K562 (cell line): ENCODE data around the gene GET3. TPM values are rescaled to one million over a fixed set of nuclear protein-coding genes. Genes with fewer than 3 reads are reported as not detected.

Experiments used
- ATAC-seq: fragments of 200-7000 bp; cut with Tn5 transposase; 3 replicates; pipeline ENCODE4 v1.9.1; 2020; ENCODE audit warnings: moderate library complexity
- BruUV-seq: library from RNA; stranded (reverse); fragments of 400-500 nt; replicated peaks from 2 replicates; lab custom pipeline; 2021; lab: Mats Ljungman, UMichigan
- CTCF ChIA-PET: fragments of 300-600 bp; formaldehyde crosslinking; extraction: SDS; loops from one replicate; lab custom pipeline; 2021; ENCODE audit warnings: low intra/inter-chr PET ratio; lab: Yijun Ruan, JAX
- POLR2A ChIA-PET: fragments of 300-600, 350-650 bp; sonication (Branson Sonifier 250); formaldehyde crosslinking; extraction: SDS; loops from one replicate; lab custom pipeline; 2021; ENCODE audit warnings: antibody characterized with exemption, inconsistent platforms; lab: Yijun Ruan, JAX
- DNase-seq, 4 experiments: peaks; one replicate each; pipeline versions ENCODE4 v3.0.0 to v3.0.0-alpha.2; 2011 to 2018; ENCODE audit warnings: low spot score in 3 of 4, mixed read lengths in 3 of 4; ENCODE audit errors: extremely low read depth in 1 of 4
- FAIRE-seq: peaks from 2 replicates; lab custom pipeline; 2011; peaks lifted over from hg19 to GRCh38; lab: Jason Lieb, UNC
- H2AFZ ChIP-seq: 2 replicates; pipeline ENCODE4 v1.6.0; 2011; ENCODE audit warnings: low read depth, low read length, control low read depth, inconsistent platforms
- H3K27ac ChIP-seq: fragments of 200-600 bp; 3 replicates; pipeline ENCODE4 v1.8.0; 2011; ENCODE audit warnings: low read depth, mild to moderate bottlenecking, control low read depth, inconsistent platforms, low read length, moderate library complexity, mixed read lengths; ENCODE audit errors: extremely low read depth
- H3K27me3 ChIP-seq, 2 experiments: fragments of 300-600 bp in 1 of 2; 2 replicates in 1 of 2; 3 replicates in 1 of 2; pipeline versions ENCODE4 v1.6.0 to v1.8.0; 2011; ENCODE audit warnings: inconsistent platforms in 2 of 2, low read length in 2 of 2, mild to moderate bottlenecking in 1 of 2, mixed read lengths in 1 of 2, moderate library complexity in 1 of 2; ENCODE audit not compliant: control insufficient read depth in 2 of 2, insufficient read depth in 2 of 2
- H3K36me3 ChIP-seq: fragments of 300-600 bp; 3 replicates; pipeline ENCODE4 v1.8.0; 2011; ENCODE audit warnings: mild to moderate bottlenecking, low read length, inconsistent platforms; ENCODE audit not compliant: control insufficient read depth, insufficient read depth
- H3K4me1 ChIP-seq, 2 experiments: fragments of 200-600 bp in 1 of 2; replicated peaks in 1 of 2; 2 replicates in 1 of 2; 3 replicates in 1 of 2; pipeline versions ENCODE4 v1.5.1 to v1.8.0; 2011; ENCODE audit warnings: inconsistent platforms in 2 of 2, low read length in 2 of 2, mild to moderate bottlenecking in 1 of 2, mixed read lengths in 1 of 2, moderate library complexity in 1 of 2; ENCODE audit not compliant: control insufficient read depth in 2 of 2, insufficient read depth in 2 of 2
- H3K4me2 ChIP-seq: 2 replicates; pipeline ENCODE4 v1.6.1; 2011; ENCODE audit warnings: low read length, control low read depth, inconsistent platforms, mixed read lengths; ENCODE audit not compliant: insufficient read depth
- H3K4me3 ChIP-seq: fragments of 200-600 bp; sonication (generic), shearing (Covaris generic); 2 replicates; pipeline ENCODE4 v1.5.1; 2016; ENCODE audit warnings: control low read depth, inconsistent platforms
- H3K79me2 ChIP-seq: fragments of 200-600 bp; 3 replicates; pipeline ENCODE4 v1.8.0; 2011; ENCODE audit warnings: low read length, inconsistent platforms; ENCODE audit not compliant: control insufficient read depth, insufficient read depth
- H3K9ac ChIP-seq, 2 experiments: 2 replicates each; pipeline versions ENCODE4 v1.6.0 to v1.6.1; 2011; ENCODE audit warnings: low read depth in 2 of 2, low read length in 2 of 2, control low read depth in 1 of 2, inconsistent platforms in 1 of 2, mild to moderate bottlenecking in 1 of 2, mixed read lengths in 1 of 2; ENCODE audit not compliant: insufficient read depth in 1 of 2
- H3K9me1 ChIP-seq: one replicate; pipeline ENCODE4 v1.6.0; 2011; ENCODE audit warnings: inconsistent platforms, mild to moderate bottlenecking, low read length, moderate library complexity; ENCODE audit not compliant: control insufficient read depth, insufficient read depth
- H3K9me3 ChIP-seq: replicated peaks from 2 replicates; pipeline ENCODE4 v1.5.1; 2011; ENCODE audit warnings: low read depth, low read length, inconsistent platforms; ENCODE audit not compliant: control insufficient read depth, insufficient read depth
- H4K20me1 ChIP-seq: replicated peaks from 2 replicates; pipeline ENCODE4 v1.6.1; 2011; ENCODE audit warnings: low read length, inconsistent platforms, mixed read lengths; ENCODE audit not compliant: control insufficient read depth, insufficient read depth
- NR3C1 ChIP-seq: sonication (generic); formaldehyde crosslinking; IDR thresholded peaks from 2 replicates; pipeline ENCODE4 v1.8.1; 2022; ENCODE audit warnings: missing genetic modification reagents
- TFAM ChIP-seq: fragments of 250-450 bp; sonication (Bioruptor Pico); conservative IDR thresholded peaks from 2 replicates; pipeline ENCODE4 v1.5.0; 2021; ENCODE audit warnings: mild to moderate bottlenecking, moderate library complexity
- ZNF175 ChIP-seq: fragments of 200-800 bp; sonication (Bioruptor generic); IDR thresholded peaks from 2 replicates; pipeline ENCODE4 v1.6.1; 2016; ENCODE audit warnings: low read depth, mild to moderate bottlenecking, missing genetic modification characterization, missing compliant biosample characterization
- WGBS: fragments of 100-300 bp; shearing (Covaris generic); methylation state at CpG from one replicate; pipeline ENCODE4 v1.1.6; 2016; ENCODE audit warnings: low coverage, mixed read lengths; ENCODE audit not compliant: insufficient coverage; ENCODE audit errors: missing lambda C conversion rate; 5-methylcytosine and 5-hydroxymethylcytosine counted together
- in situ Hi-C: fragments of 300-500 bp; cut with MboI; formaldehyde crosslinking; loops from 4 replicates; pipeline ENCODE4 v1.15.0; 2018; ENCODE audit warnings: inconsistent platforms, mixed read lengths
- intact Hi-C: fragments of 100-400 bp; cut with micrococcal nuclease; formaldehyde crosslinking; loops from 2 replicates; pipeline ENCODE4 v1.14.2; 2022
- polyA plus RNA-seq, 8 experiments: library from polyadenylated mRNA; depleted of rRNA in 4 of 8; stranded (reverse) in 5 of 8; unstranded in 3 of 8; fragments of >200 nt; fragmentation: Nextera tagmentation in 2 of 8; fragmentation: Illumina TruSeq in 1 of 8; extraction: Ambion mirVana in 2 of 8; extraction: Trizol in 1 of 8; gene quantifications; 2 replicates each; pipeline versions ENCODE4 v1.2.1 to v1.2.3, GENCODE V29; 2011 to 2014; ENCODE audit warnings: inconsistent platforms in 1 of 8, missing spikeins in 1 of 8
- total RNA-seq, 7 experiments: library from RNA; depleted of rRNA in 6 of 7; stranded (reverse); fragments of >200 nt in 6 of 7; fragmentation: Illumina TruSeq in 2 of 7; extraction: Trizol in 2 of 7; gene quantifications; 2 replicates each; pipeline versions ENCODE4 v1.2.1 to v1.2.3, GENCODE V29; 2011 to 2021; ENCODE audit warnings: low replicate concordance in 1 of 7
- TF ChIP-seq, protein P1 (sequence below): fragments of 450-650 bp; IDR thresholded peaks from 2 replicates; pipeline ENCODE4 v1.6.1; 2018; ENCODE audit not compliant: partially characterized antibody
- TF ChIP-seq, protein P2 (sequence below), 2 experiments: fragments of 450-650 bp; IDR thresholded peaks; 2 replicates each; pipeline ENCODE4 v1.6.1; 2016
- TF ChIP-seq, protein P3 (sequence below), 3 experiments: fragments of 200-800 bp in 1 of 3; fragments of 250-450 bp in 1 of 3; fragments of 450-650 bp in 1 of 3; sonication (Bioruptor Pico) in 1 of 3; sonication (Bioruptor generic) in 1 of 3; formaldehyde crosslinking in 1 of 3; IDR thresholded peaks; 2 replicates each; pipeline versions ENCODE4 v1.6.1 to v1.8.0; 2016 to 2022; ENCODE audit warnings: mild to moderate bottlenecking in 2 of 3, missing genetic modification characterization in 2 of 3, missing compliant biosample characterization in 1 of 3, moderate library complexity in 1 of 3

The GET3 gene
- total and polyA plus RNA-seq, 9 of the 15 experiments (the other 6 are each of a cell fraction or from before 2014, with no cell fraction given) = 8.3 to 83.5 (median 51.8) TPM

DNA sequence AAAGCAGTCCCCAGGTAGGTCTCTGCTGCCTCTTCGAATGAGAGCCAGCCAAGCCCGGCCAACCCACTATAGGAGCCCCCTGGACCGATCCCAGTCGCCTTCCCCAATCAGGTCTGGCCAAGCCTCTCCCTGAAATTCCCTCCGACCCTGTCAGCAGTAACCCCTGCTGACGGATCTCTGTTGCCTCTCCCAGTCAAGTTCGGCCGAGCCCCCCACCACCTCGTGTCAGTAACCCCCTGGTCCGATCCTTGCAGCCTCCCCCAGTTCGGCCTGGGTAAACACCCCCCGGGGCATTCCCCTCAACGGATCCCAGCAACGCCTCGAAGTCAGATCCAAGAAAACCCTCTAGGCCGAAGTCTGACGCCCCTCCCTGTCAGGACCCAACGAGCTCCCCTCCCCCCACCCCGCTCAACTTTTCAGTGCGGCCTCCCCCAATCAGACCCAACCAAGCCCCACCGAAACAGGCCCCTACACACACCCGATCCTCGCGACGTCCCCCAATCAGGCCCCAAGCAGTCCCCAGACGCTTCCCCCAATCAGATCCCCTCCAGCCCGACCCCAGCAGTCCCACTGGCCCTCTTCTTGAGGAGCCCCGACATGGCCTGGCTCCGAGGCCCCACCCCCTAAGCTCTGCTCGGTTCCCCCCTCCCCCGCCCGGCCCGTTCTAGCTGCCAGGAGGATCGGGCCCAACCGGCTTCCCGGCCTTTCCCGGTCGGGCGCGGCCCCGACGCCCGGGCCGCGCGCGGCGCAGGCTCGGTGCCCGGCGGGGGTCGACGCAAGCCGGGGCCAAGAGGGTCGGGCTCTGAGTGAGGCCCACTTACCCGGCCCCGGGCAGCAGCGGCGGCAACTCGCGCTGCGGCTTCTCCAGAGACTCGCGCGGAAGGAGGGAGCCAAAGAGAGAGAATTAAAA is 15.4 kb upstream of the GET3 start:
- intact Hi-C loops = no loop called here
- CTCF ChIA-PET = no interaction called here
- no TSS peak for BruUV-seq
- TF ChIP-seq ZNF175 (CRISPR knock-in tag) (peak; percentile 79), TFAM (no peak), NR3C1 (CRISPR knock-in tag) (no peak)
- TF ChIP-seq, protein P1, sequence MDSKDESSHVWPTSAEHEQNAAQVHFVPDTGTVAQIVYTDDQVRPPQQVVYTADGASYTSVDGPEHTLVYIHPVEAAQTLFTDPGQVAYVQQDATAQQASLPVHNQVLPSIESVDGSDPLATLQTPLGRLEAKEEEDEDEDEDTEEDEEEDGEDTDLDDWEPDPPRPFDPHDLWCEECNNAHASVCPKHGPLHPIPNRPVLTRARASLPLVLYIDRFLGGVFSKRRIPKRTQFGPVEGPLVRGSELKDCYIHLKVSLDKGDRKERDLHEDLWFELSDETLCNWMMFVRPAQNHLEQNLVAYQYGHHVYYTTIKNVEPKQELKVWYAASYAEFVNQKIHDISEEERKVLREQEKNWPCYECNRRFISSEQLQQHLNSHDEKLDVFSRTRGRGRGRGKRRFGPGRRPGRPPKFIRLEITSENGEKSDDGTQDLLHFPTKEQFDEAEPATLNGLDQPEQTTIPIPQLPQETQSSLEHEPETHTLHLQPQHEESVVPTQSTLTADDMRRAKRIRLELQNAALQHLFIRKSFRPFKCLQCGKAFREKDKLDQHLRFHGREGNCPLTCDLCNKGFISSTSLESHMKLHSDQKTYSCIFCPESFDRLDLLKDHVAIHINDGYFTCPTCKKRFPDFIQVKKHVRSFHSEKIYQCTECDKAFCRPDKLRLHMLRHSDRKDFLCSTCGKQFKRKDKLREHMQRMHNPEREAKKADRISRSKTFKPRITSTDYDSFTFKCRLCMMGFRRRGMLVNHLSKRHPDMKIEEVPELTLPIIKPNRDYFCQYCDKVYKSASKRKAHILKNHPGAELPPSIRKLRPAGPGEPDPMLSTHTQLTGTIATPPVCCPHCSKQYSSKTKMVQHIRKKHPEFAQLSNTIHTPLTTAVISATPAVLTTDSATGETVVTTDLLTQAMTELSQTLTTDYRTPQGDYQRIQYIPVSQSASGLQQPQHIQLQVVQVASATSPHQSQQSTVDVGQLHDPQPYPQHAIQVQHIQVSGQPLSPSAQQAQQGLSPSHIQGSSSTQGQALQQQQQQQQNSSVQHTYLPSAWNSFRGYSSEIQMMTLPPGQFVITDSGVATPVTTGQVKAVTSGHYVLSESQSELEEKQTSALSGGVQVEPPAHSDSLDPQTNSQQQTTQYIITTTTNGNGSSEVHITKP = peak; percentile 5
- TF ChIP-seq, protein P2, sequence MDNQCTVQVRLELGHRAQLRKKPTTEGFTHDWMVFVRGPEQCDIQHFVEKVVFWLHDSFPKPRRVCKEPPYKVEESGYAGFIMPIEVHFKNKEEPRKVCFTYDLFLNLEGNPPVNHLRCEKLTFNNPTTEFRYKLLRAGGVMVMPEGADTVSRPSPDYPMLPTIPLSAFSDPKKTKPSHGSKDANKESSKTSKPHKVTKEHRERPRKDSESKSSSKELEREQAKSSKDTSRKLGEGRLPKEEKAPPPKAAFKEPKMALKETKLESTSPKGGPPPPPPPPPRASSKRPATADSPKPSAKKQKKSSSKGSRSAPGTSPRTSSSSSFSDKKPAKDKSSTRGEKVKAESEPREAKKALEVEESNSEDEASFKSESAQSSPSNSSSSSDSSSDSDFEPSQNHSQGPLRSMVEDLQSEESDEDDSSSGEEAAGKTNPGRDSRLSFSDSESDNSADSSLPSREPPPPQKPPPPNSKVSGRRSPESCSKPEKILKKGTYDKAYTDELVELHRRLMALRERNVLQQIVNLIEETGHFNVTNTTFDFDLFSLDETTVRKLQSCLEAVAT (IDR thresholded peaks at IDR 0.05) = peak in 1 of 2 experiments; percentile 47; a peak in 1 of 4 replicates
- TF ChIP-seq, protein P3, sequence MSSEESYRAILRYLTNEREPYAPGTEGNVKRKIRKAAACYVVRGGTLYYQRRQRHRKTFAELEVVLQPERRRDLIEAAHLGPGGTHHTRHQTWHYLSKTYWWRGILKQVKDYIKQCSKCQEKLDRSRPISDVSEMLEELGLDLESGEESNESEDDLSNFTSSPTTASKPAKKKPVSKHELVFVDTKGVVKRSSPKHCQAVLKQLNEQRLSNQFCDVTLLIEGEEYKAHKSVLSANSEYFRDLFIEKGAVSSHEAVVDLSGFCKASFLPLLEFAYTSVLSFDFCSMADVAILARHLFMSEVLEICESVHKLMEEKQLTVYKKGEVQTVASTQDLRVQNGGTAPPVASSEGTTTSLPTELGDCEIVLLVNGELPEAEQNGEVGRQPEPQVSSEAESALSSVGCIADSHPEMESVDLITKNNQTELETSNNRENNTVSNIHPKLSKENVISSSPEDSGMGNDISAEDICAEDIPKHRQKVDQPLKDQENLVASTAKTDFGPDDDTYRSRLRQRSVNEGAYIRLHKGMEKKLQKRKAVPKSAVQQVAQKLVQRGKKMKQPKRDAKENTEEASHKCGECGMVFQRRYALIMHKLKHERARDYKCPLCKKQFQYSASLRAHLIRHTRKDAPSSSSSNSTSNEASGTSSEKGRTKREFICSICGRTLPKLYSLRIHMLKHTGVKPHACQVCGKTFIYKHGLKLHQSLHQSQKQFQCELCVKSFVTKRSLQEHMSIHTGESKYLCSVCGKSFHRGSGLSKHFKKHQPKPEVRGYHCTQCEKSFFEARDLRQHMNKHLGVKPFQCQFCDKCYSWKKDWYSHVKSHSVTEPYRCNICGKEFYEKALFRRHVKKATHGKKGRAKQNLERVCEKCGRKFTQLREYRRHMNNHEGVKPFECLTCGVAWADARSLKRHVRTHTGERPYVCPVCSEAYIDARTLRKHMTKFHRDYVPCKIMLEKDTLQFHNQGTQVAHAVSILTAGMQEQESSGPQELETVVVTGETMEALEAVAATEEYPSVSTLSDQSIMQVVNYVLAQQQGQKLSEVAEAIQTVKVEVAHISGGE (CRISPR knock-in tag; IDR thresholded peaks at IDR 0.05) = no peak

More for the DNA sequence above, 15.4 kb upstream of the GET3 start:
- Histone ChIP-seq H3K36me3 (peaks cover 38% of the 10 kb centered on the region), H3K27ac (peak overlapping the region; percentile 87), H3K27me3 (no peaks in the 10 kb centered on the region), H3K79me2 (peaks cover 71% of the 10 kb centered on the region), H3K9ac (peak overlapping the region; percentile 89 to 99), H2AFZ (no peak overlapping the region), H3K4me3 (peak overlapping the region; percentile 82), H3K4me2 (peak overlapping the region; percentile 92), H4K20me1 (peaks cover 17% of the 10 kb centered on the region; the same call in 1 of the 2 replicates), H3K4me1 (peaks cover 10 to 47% of the 10 kb centered on the region in 2 experiments; a peak in 3 of 5 replicates), H3K9me1 (peaks cover 3% of the 10 kb centered on the region), H3K9me3 (no peaks in the 10 kb centered on the region)
- in situ Hi-C loops = no loop called here
- no peak for FAIRE-seq
- peak; percentile 83 to 90 (median 88) for DNase-seq
- WGBS = under 1% methylated on average over 46 of the region's 65 CpGs
- POLR2A ChIA-PET = interaction anchor here (0.5 to 4.4 kb wide), 12 partner anchors 11 to 1362 kb away, joined by 3 to 50 read pairs (median 4); partner anchors contain the start of genes DHPS, GCDH, GET3 and JUNB
- ATAC-seq = peak; percentile 74
